Measurements from ENCODE around the gene ABHD17A. TPM values are rescaled to one million over a fixed set of nuclear protein-coding genes. Genes with fewer than 3 reads are reported as not detected.
"Not testable (repeated sequence)": the region's sequence is repeated elsewhere in the genome, so short reads cannot be mapped to it uniquely, and the experiment has no call there.

ABHD17A gene
- total RNA-seq, 1 donor from 2014 or later = 34.2 TPM

- DNase-seq (ENCODE audit: low read depth) = not testable (repeated sequence)
Measured at GRCh38 chr19:1881393-1882088, 3.8 kb downstream of the ABHD17A start.

DNA sequence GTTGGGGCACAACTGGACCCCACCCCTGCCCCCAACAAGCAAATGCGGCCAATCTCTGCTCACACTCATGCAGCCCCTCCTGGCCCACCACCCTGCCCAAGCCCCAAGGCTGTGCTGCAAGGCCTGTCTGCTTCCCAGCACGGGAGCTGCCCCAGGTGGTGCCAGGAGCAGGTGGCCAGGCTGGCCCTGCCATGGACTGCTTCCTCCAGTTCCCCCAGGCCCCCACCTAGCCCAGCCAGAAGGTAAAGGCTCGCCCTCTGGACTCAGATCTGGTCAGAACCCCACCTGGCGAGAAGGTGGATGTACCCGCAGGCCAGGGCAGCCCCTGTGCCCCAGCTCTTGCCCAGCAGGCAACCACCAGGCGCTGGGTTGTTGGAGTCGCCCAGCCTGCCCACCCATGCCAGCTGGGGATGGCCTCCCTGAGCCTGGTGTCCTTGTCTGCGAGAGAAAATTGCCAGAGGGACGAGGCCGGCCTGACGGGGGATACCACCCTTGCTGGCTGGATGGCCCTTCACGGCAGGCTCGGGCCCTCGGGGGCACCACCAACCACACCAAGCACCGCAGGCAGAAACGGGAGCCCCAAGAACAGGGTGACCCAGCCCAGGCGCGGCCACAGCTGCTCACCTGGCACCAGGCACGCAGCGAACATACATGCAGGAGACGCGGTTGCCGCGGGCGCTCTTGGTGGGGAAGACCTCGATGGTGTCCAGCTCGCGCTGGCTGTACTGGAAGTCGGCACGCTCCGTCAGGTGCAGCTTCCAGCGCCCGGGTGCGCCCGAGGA is 4.5 kb downstream of the ABHD17A start:
- no peak for DNase-seq (ENCODE audit: low read depth)

DNA sequence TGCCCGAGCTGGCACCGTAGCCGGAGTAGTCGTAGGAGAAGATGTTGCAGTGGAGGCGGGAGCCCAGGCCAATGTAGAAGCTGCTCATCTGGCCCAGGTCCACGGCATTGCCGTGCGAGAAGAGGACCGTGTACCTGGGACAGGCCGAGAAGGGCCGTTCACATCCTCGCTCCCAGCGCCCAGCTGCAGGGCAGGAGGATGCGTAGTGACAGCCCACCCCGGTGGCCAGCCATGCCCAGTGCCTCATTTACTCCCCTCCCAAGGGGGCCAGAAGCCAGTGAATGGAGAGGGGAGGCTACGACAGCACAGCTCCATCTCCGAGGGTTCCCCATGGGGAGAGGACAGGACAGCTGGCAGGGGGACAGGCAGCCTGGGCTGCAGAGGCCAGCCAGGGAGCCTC is 5.3 kb downstream of the ABHD17A start:
- not testable (repeated sequence) for DNase-seq (ENCODE audit: low read depth)

DNA sequence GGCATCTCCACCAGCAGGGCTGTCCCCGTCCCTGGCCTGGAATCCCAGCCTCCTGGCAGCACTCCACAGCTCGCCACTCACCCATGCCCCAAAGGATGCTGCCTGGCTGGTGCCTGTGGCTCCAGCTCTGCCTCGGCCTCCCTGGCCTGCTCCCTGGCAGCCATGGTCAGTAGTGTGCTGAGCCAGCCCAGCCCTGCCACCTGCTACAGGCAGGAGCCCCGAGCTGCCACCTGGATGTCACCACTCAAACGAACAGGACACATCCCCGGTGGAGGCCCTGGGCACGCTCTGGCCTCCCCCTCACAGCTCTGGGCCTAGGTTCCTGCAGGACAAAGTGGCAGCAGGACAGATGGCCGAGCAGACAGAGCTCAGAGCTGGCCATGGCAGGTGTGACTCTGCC is 6.7 kb downstream of the ABHD17A start:
- DNase-seq (ENCODE audit: low read depth) = not testable (repeated sequence)

- not testable (repeated sequence) for DNase-seq (ENCODE audit: low read depth)
Measured at GRCh38 chr19:1877280-1877660, 8.0 kb downstream of the ABHD17A start.

GRCh38 chr19:1876496-1877279 is 8.6 kb downstream of the ABHD17A start:
- not testable (repeated sequence) for DNase-seq (ENCODE audit: low read depth)

DNA sequence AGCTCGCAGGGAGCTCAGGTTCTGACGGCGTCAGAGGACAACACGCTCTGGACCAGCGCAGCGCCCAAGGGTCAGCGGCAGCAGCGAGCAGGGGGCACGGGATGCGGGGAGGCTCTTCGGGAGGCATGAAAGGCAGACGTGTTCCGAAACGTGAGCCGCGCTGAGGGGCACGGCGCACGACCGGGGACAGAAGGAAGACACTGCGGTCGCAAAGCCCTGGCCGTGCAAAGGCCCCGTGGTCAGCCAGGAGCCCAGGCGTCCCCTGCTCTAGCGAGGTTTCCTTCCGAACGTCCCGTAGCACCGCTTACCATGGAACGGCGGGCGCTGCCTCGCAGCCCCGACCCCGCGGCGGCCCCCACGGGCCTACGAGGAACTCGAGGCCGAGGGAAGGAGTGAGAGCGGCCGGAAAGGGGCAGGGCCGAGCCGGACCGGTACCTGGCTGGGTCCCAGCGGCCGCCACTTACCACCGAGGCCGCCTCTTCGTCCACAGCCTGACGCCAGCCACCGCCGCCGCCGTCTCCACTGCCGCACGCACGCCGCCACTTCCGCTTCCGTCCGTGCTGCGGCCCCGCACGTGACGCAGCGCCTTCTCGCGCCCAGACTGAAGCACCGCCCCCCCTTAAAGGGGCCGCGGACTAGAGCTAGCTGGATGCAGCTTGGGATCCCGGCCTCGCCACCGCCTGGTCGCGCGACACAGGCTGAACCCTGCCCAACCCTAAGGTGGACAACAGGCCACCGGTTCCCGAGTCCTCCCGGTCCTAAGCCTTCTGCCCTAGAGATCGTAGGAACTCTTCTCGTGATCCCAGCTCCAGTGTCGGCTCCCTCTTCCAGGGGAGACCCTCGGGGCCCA is 9.4 kb downstream of the ABHD17A start:
- peak; percentile 56 for DNase-seq (ENCODE audit: low read depth)

- DNase-seq (ENCODE audit: low read depth) = not testable (repeated sequence)
Measured at GRCh38 chr19:1875265-1875645, 10.0 kb downstream of the ABHD17A start.

- DNase-seq (ENCODE audit: low read depth) = no peak
Measured at GRCh38 chr19:1874554-1875185, 10.6 kb downstream of the ABHD17A start.

DNA sequence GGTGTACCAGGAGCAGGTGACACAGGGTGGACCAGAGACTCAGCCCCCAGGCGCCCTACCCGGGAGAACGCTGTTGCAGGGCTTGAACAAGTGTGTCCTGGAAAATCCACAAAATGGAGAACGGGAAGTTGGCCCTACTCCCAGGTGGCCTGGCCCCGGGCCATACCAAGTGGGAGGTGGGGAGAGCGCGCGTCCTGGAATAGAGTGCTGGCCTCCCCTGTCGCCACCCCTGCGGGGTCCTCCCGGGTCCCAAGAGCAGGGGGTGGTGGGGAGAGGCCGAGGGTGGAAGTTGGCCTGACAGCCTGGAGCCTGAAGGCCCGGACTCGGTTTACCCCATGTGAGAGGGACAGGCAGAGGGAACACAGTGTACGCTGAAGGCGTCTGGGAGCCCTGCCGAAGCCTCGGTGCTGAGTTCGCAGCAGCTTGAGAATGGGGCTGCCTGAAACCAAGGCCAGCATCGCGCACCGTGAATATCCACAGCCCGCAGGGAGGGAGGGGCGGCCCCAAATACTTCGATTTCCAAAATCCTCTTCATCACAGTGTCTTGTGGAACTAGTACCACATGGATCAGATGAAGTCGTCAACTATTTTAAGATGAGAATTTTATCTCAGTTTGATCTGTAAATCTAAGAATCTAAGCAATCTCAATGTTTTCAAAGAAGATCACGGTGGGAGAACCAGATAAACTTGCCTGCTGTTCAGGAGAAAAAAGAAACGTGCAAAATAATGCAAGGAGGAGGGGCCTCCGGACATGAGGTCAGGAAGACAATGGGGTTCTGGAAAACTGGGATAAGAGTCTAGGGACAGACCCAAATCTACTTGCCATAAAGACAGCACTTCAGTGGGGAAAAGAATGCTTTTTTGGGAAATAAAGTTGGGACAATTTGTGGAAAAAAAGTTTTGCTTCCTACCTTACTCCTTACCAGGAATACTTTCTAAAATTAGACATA is 11.5 kb downstream of the ABHD17A start:
- no peak for DNase-seq (ENCODE audit: low read depth)

GRCh38 chr19:1872807-1873523 is 12.3 kb downstream of the ABHD17A start:
- no peak for DNase-seq (ENCODE audit: low read depth)

DNA sequence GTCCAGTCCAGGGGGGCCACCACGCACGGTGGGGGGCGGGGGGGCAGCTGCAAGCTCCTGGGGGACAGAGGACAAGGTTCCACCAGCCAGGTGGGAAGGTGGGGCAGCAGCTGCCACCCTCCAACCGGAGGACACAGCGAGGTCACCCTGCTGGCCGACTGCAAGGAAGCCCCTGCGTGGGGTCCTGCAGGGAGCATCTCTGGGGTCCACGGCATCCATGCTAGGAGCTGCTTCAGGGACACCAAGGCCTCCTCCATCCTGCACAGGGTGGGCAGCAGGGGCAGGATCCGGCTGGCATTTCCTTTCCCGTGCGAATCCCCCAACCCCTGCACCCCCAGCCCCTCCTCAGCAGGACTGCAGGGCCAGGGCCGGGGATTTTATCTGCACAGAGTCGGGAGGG is 13.7 kb downstream of the ABHD17A start:
- no peak for DNase-seq (ENCODE audit: low read depth)

DNA sequence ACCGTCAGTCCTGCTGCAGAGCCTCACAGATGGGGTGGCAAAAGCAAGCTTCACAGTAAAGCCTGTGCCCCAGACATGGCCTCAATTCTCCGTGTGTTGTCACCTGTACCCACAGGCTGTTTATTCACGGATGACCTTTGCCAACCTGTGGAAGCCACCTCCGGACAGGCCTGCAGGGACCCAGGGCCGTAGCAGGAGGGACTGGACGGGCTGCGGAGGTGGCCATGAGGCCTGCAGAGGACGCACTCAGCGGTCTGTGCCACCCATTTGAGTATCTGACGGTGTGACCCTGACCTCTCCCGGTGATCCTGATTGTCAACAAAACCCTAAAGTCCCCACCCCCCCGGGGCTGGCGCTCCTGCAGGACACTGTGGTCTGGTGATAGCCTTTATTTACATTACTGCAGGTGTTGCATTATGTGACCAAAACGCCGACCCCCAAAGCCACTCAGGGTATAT is 14.1 kb downstream of the ABHD17A start:
- DNase-seq (ENCODE audit: low read depth) = no peak

DNA sequence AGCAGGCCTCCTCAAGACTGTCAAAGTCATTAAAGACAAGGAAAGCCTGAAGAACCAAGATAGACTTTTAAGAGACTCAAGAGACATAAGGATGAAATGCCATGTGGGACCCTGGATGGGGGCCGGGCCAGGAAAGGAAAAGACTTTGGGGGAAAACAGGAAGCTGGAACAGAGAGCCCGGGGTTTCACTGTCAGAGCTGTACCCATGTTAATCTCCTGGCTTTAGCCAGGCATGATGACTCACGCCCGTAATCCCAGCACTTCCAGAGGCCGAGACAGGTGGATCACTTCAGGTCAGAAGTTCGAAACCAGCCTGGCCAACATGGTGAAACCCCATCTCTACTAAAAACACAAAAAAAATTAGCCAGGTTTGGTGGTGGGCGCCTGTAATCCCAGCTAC is 16.3 kb downstream of the ABHD17A start:
- DNase-seq (ENCODE audit: low read depth) = no peak

- DNase-seq (ENCODE audit: low read depth) = no peak
Measured at GRCh38 chr19:1867349-1867724, 18.0 kb downstream of the ABHD17A start.

DNA sequence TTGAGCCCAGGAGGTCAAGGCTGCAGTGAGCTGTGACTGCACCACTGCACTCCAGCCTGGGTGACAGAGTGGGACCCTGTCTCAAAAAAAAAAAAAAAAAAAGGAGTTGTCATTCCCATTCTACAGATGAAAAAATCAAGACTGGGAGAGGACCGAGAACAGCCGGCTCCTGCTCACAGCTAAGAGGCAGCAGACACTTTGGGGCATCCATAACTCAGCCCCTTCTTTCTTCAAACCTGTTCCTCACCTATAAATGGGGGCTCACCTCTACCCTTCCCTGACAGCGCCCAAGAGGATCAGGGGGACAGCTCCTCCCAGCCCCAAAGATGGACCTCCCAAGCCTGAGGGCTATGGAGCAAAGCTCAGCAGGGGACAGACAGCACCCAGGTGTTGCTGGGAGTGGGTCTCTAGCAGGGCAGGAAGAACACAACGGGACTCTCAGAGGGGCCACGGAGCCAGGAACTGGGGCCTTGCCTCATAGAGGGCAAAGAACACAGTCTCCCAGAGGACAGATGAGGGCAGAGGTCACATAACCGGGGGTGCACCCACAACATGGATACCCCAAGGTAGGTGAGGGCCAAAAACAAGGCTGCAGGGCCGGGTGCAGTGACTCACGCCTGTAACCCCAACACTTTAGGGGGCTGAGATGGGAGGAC is 18.5 kb downstream of the ABHD17A start:
- DNase-seq (ENCODE audit: low read depth) = no peak

GRCh38 chr19:1865172-1866010 is 19.9 kb downstream of the ABHD17A start:
- DNase-seq (ENCODE audit: low read depth) = no peak

Measured in renal cortical epithelial cell (primary cell).